NCI-H1092 treated with DMSO at 0.1 percent for 48 hours (cell line): ENCODE measurements around the gene NACC2.
"Not testable (repeated sequence)": the region's sequence is repeated elsewhere in the genome, so short reads cannot be mapped to it uniquely, and the experiment has no call there.

ENCODE experiments used
- DNase-seq: peaks from one replicate; lab custom pipeline; 2025; lab: John Stamatoyannopoulos, UW

Gene NACC2

GRCh38 chr9:136044971-136045594 lies 50.0 kb downstream of the NACC2 start:
- DNase-seq: no peak

GRCh38 chr9:136044207-136044970 lies 50.7 kb downstream of the NACC2 start:
- no peak for DNase-seq

- DNase-seq: no peak
Observed at GRCh38 chr9:136043441-136043991, 51.6 kb downstream of the NACC2 start.

GRCh38 chr9:136042541-136042940 lies 52.5 kb downstream of the NACC2 start:
- DNase-seq: no peak

GRCh38 chr9:136040848-136041247 lies 54.2 kb downstream of the NACC2 start:
- not testable (repeated sequence) for DNase-seq

GRCh38 chr9:136039488-136039887 lies 55.6 kb downstream of the NACC2 start:
- DNase-seq: no peak

- no peak for DNase-seq
Observed at GRCh38 chr9:136036848-136037247, 58.2 kb downstream of the NACC2 start.

GRCh38 chr9:136036050-136036449 lies 59.0 kb downstream of the NACC2 start:
- DNase-seq: no peak

GRCh38 chr9:136031741-136032730 lies 63.1 kb downstream of the NACC2 start:
- no peak for DNase-seq

GRCh38 chr9:136031094-136031493 lies 64.0 kb downstream of the NACC2 start:
- no peak for DNase-seq

GRCh38 chr9:136029556-136029955 lies 65.5 kb downstream of the NACC2 start:
- no peak for DNase-seq

- no peak for DNase-seq
Observed at GRCh38 chr9:136028760-136029470, 66.2 kb downstream of the NACC2 start.

GRCh38 chr9:136026943-136027289 lies 68.2 kb downstream of the NACC2 start:
- DNase-seq: not testable (repeated sequence)

- no peak for DNase-seq
Observed at GRCh38 chr9:136026266-136026942, 68.7 kb downstream of the NACC2 start.

GRCh38 chr9:136025481-136025880 lies 69.6 kb downstream of the NACC2 start:
- DNase-seq: no peak

GRCh38 chr9:136024696-136025316 lies 70.3 kb downstream of the NACC2 start:
- no peak for DNase-seq

GRCh38 chr9:136024286-136024685 lies 70.8 kb downstream of the NACC2 start:
- no peak for DNase-seq

GRCh38 chr9:136023410-136024225 lies 71.5 kb downstream of the NACC2 start:
- no peak for DNase-seq

GRCh38 chr9:136022731-136023409 lies 72.2 kb downstream of the NACC2 start:
- no peak for DNase-seq
